A673 (cell line): Measurements from ENCODE around the gene LTC4S. TPM values are rescaled to one million over a fixed set of nuclear protein-coding genes. Genes with fewer than 3 reads are reported as not detected.

Source experiments
- BruUV-seq: library from RNA; stranded (reverse); fragments of 400-500 nt; replicated peaks from 2 replicates; lab custom pipeline; 2021; lab: Mats Ljungman, UMichigan
- CTCF ChIA-PET: fragments of 300-600 bp; sonication (Branson Sonifier 250); formaldehyde crosslinking; loops from one replicate; lab custom pipeline; 2022; ENCODE audit warnings: antibody characterized with exemption; lab: Charles Lee
- POLR2A ChIA-PET: fragments of 300-600 bp; sonication (Branson Sonifier 250); formaldehyde crosslinking; loops from one replicate; lab custom pipeline; 2022; ENCODE audit warnings: antibody characterized with exemption; ENCODE audit not compliant: low non-redundant PET; lab: Charles Lee
- DNase-seq: peaks from one replicate; pipeline ENCODE4 v3.0.0-alpha.2; 2015; ENCODE audit warnings: low spot score
- H3K27ac ChIP-seq: fragments of 200-600 bp; sonication (generic); 2 replicates; pipeline ENCODE4 v1.5.1; 2016; ENCODE audit warnings: mixed run types, low read depth, mild to moderate bottlenecking, mixed read lengths, antibody characterized with exemption, low read length; ENCODE audit not compliant: poor library complexity, severe bottlenecking
- H3K27me3 ChIP-seq: fragments of 200-600 bp; sonication (generic); replicated peaks from 2 replicates; pipeline ENCODE4 v1.6.1; 2017; ENCODE audit warnings: mixed run types, low read depth, mild to moderate bottlenecking, mixed read lengths, antibody characterized with exemption, low read length; ENCODE audit not compliant: insufficient read depth, poor library complexity
- H3K36me3 ChIP-seq: fragments of 200-600 bp; sonication (generic); 2 replicates; pipeline ENCODE4 v1.6.1; 2016; ENCODE audit warnings: mixed run types, mild to moderate bottlenecking, mixed read lengths, antibody characterized with exemption, low read length; ENCODE audit not compliant: insufficient read depth, poor library complexity, severe bottlenecking
- H3K4me1 ChIP-seq: fragments of 200-600 bp; sonication (generic); 2 replicates; pipeline ENCODE4 v1.6.1; 2017; ENCODE audit warnings: mixed run types, mild to moderate bottlenecking, mixed read lengths, antibody characterized with exemption, low read length; ENCODE audit not compliant: insufficient read depth, poor library complexity, severe bottlenecking
- H3K4me3 ChIP-seq: fragments of 200-600 bp; sonication (generic); 2 replicates; pipeline ENCODE4 v1.5.1; 2016; ENCODE audit warnings: low read depth, mixed run types, mild to moderate bottlenecking, mixed read lengths, low read length; ENCODE audit not compliant: poor library complexity, severe bottlenecking
- H3K9me3 ChIP-seq: fragments of 200-600 bp; sonication (generic); 2 replicates; pipeline ENCODE4 v1.6.1; 2016; ENCODE audit warnings: mixed run types, low read depth, mild to moderate bottlenecking, mixed read lengths, antibody characterized with exemption, low read length; ENCODE audit not compliant: poor library complexity, severe bottlenecking
- EZH2 ChIP-seq: fragments of 200-600 bp; sonication (generic); IDR thresholded peaks from 2 replicates; pipeline ENCODE4 v1.6.1; 2017; ENCODE audit warnings: borderline replicate concordance, low read depth, mild to moderate bottlenecking, mixed read lengths, antibody characterized with exemption, low read length; ENCODE audit not compliant: poor library complexity, severe bottlenecking
- intact Hi-C: fragments of 100-400 bp; cut with micrococcal nuclease; formaldehyde crosslinking; loops from one replicate; pipeline ENCODE4 v1.10.0; 2022; ENCODE audit not compliant: unreplicated experiment
- total RNA-seq: library from RNA; stranded (reverse); gene quantifications from 2 replicates; pipeline ENCODE4 v1.2.3, GENCODE V29; 2021
- TF ChIP-seq, protein P1 (sequence below): fragments of 300-800, 200-600 bp; sonication (generic); conservative IDR thresholded peaks from 2 replicates; pipeline ENCODE4 v1.5.1; 2017; ENCODE audit warnings: low read depth, mild to moderate bottlenecking, antibody characterized with exemption, low read length, moderate library complexity, mixed read lengths

Gene LTC4S
- total RNA-seq, 1 experiment from 2014 or later: 0.58 TPM

- ChIA-PET CTCF (interaction anchor here (0.5 to 1.2 kb wide), 3 partner anchors 39 to 1350 kb away, joined by 3 to 5 read pairs (median 5); no protein-coding TSS in a partner anchor), POLR2A (no interaction called here)
- no TSS peak for BruUV-seq
- H3K27ac ChIP-seq: no peak overlapping the region
- H3K4me1 ChIP-seq: peaks cover 28% of the 10 kb centered on the region
- H3K4me3 ChIP-seq: no peak overlapping the region
- intact Hi-C loops: loop anchor here (5.0 kb wide), 3 partner anchors 56 to 291 kb away; partner anchors contain the start of genes MRNIP and TBC1D9B
- DNase-seq: peak; percentile 75
- no peak for TF ChIP-seq EZH2
- TF ChIP-seq, protein P1, sequence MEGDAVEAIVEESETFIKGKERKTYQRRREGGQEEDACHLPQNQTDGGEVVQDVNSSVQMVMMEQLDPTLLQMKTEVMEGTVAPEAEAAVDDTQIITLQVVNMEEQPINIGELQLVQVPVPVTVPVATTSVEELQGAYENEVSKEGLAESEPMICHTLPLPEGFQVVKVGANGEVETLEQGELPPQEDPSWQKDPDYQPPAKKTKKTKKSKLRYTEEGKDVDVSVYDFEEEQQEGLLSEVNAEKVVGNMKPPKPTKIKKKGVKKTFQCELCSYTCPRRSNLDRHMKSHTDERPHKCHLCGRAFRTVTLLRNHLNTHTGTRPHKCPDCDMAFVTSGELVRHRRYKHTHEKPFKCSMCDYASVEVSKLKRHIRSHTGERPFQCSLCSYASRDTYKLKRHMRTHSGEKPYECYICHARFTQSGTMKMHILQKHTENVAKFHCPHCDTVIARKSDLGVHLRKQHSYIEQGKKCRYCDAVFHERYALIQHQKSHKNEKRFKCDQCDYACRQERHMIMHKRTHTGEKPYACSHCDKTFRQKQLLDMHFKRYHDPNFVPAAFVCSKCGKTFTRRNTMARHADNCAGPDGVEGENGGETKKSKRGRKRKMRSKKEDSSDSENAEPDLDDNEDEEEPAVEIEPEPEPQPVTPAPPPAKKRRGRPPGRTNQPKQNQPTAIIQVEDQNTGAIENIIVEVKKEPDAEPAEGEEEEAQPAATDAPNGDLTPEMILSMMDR: peak; percentile 80
- H3K9me3 ChIP-seq: no peaks in the 10 kb centered on the region
- peaks cover 11% of the 10 kb centered on the region for H3K36me3 ChIP-seq
- H3K27me3 ChIP-seq: no peaks in the 10 kb centered on the region
Measured at GRCh38 chr5:179801304-179802206, 7.8 kb downstream of the LTC4S start.

DNA sequence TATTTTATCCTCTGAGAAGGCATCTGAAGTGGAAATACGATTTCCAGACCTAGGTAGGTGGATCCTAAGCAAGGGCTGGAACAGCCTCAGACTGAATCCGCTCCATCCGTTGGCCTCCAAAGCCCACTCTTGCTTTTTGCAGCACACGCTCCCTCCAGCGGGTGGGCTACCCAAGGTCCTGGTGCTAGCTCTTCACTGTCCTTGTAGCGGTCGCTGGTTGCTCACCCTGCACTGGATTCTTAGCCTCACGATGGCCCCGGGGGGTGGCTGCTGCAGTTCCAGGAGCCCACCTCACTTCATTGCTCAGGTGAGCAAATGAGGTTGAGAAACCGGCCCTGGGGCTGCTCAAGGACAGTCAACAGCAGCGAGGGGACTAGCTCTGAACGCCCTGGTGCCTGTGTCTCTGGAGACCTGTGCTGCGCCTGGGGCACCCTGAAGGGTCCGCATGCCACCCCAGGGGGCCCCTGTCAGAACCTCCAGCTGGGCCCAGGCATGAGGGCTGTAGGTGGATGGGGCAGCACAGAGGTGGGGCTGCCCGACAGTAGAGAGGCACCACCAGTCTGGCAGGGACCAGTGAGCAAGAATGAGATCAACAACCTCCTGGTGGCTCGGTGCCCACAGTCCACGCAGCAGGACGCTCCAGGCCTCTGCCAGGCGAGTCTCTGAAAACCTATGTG lies 8.6 kb downstream of the LTC4S start:
- Histone ChIP-seq H3K9me3 (no peaks in the 10 kb centered on the region), H3K27me3 (no peaks in the 10 kb centered on the region), H3K4me3 (no peak overlapping the region), H3K36me3 (peaks cover 11% of the 10 kb centered on the region), H3K27ac (no peak overlapping the region), H3K4me1 (peaks cover 28% of the 10 kb centered on the region)
- no peak for DNase-seq
- no TSS peak for BruUV-seq
- intact Hi-C loops: loop anchor here (5.0 kb wide), 3 partner anchors 55 to 290 kb away; partner anchors contain the start of genes MRNIP and TBC1D9B
- POLR2A ChIA-PET: no interaction called here
- CTCF ChIA-PET: interaction anchor here (0.5 to 1.2 kb wide), 3 partner anchors 40 to 1350 kb away, joined by 3 to 5 read pairs (median 5); no protein-coding TSS in a partner anchor
- TF ChIP-seq EZH2: no peak
- TF ChIP-seq, protein P1: no peak

- Histone ChIP-seq H3K9me3 (no peaks in the 10 kb centered on the region), H3K27ac (no peak overlapping the region), H3K27me3 (no peaks in the 10 kb centered on the region), H3K36me3 (peaks cover 9% of the 10 kb centered on the region), H3K4me3 (no peak overlapping the region), H3K4me1 (peaks cover 28% of the 10 kb centered on the region)
- ChIA-PET CTCF (no interaction called here), POLR2A (no interaction called here)
- no peak for DNase-seq
- TF ChIP-seq, protein P1: no peak
- TF ChIP-seq EZH2: no peak
- intact Hi-C loops: loop anchor here (5.0 kb wide), 3 partner anchors 54 to 289 kb away; partner anchors contain the start of genes MRNIP and TBC1D9B
- BruUV-seq: no TSS peak
Measured at GRCh38 chr5:179802950-179803562, 9.3 kb downstream of the LTC4S start.
